Thymus (tissue), 11 donors: ENCODE measurements around the gene MBIP. TPM values are rescaled to one million over a fixed set of nuclear protein-coding genes. Genes with fewer than 3 reads are reported as not detected.

Experiments
- DNase-seq, 9 donors: peaks; one replicate each; pipeline ENCODE4 v3.0.0-alpha.2; 2013; ENCODE audit warnings: low spot score in 9 of 9, low read depth in 6 of 9, missing footprints in 1 of 9
- H3K27ac ChIP-seq, 2 donors: one replicate each; pipeline ENCODE4 v1.5.1; 2013; ENCODE audit warnings: control low read depth in 1 of 2, low read depth in 1 of 2, low read length in 1 of 2, mild to moderate bottlenecking in 1 of 2, moderate library complexity in 1 of 2
- H3K27me3 ChIP-seq, 2 donors: one replicate each; pipeline ENCODE4 v1.5.1; 2013; ENCODE audit warnings: low read length in 1 of 2; ENCODE audit not compliant: control insufficient read depth in 2 of 2, insufficient read depth in 1 of 2
- H3K36me3 ChIP-seq, 2 donors: one replicate each; pipeline ENCODE4 v1.5.1; 2013; ENCODE audit warnings: low read length in 1 of 2, mild to moderate bottlenecking in 1 of 2, moderate library complexity in 1 of 2; ENCODE audit not compliant: control insufficient read depth in 2 of 2, insufficient read depth in 2 of 2
- H3K4me1 ChIP-seq, 2 donors: one replicate each; pipeline ENCODE4 v1.5.1; 2013; ENCODE audit warnings: low read length in 2 of 2; ENCODE audit not compliant: control insufficient read depth in 2 of 2, insufficient read depth in 2 of 2
- H3K4me3 ChIP-seq, 2 donors: one replicate each; pipeline ENCODE4 v1.5.1; 2013; ENCODE audit warnings: low read length in 2 of 2, control low read depth in 1 of 2, mild to moderate bottlenecking in 1 of 2
- H3K9me3 ChIP-seq, 2 donors: one replicate each; pipeline ENCODE4 v1.5.1; 2013; ENCODE audit warnings: low read length in 1 of 2, mild to moderate bottlenecking in 1 of 2; ENCODE audit not compliant: control insufficient read depth in 2 of 2, insufficient read depth in 1 of 2
- WGBS: extraction: QIAGEN DNeasy Blood & Tissue Kit; methylation state at CpG from one replicate; pipeline ENCODE4 v1.1.7; 2013; 5-methylcytosine and 5-hydroxymethylcytosine counted together
- polyA plus RNA-seq: library from polyadenylated mRNA; stranded (reverse); fragments of 200-250 nt; gene quantifications from one replicate; pipeline ENCODE4 v1.2.3, GENCODE V29; 2013
- total RNA-seq: library from RNA; stranded (reverse); fragments of 120-200 nt; gene quantifications from one replicate; pipeline ENCODE4 v1.2.4, GENCODE V29; 2013
- donor health status: healthy.

Gene MBIP
- total and polyA plus RNA-seq, 2 donors, result 15.4 to 33.3 TPM

DNA sequence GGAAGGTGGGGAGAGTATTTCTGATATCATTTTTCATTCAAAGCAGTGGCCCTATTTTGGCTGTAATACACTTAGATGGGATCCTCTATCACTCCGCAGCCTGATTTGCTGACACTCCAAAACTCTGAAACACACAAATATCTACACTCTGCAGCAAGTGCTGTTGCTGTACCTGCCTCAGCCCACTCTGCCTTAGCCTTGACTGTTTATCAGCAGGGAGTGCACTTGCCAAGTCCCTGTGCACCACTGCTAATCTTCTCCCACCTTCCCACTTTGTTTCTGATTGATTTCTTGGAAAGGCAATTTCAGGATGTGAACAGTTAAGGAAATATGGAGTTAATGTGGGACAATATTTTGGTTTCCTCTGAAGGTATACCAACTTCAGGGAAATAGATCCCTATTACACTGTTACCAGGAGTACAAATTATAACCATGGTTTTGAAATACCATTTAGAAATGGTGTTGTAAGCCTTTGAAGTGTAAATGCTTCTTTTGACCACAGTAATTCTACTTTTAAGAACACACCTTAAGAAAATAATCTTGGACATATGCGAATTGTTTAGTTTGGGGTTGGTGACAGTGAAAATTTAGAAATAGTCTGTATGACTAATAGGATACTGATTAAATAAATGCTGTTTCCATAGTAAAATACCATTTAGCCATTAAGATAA is 59.3 kb downstream of the MBIP start:
- Histone ChIP-seq H3K27ac (no peak overlapping the region), H3K27me3 (no peaks in the 10 kb centered on the region), H3K9me3 (no peaks in the 10 kb centered on the region), H3K4me1 (no peaks in the 10 kb centered on the region), H3K4me3 (no peak overlapping the region), H3K36me3 (no peaks in the 10 kb centered on the region)
- WGBS, result 93% methylated on average over 2 of the region's 2 CpGs
- no peak for DNase-seq

DNA sequence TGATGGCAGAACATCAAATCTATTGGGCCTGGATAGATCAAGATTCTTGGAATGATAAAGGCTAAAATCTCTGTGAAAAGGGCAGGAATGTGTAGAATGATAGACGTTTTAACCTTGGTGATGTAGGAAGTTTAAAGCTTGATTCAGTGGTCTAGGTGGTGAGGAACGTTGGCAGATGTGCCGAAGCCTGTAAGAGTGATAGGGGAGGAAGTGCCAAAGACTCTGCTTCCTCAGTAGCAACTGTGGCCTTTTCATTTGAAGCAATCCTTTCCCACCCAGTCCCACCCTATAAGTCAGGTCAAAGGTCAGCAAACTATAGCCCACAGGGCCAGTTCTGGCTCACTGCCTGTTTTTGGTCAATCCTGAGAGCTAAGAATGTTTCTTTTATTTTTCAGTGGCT is 62.2 kb downstream of the MBIP start:
- Histone ChIP-seq H3K36me3 (no peaks in the 10 kb centered on the region), H3K9me3 (no peaks in the 10 kb centered on the region), H3K4me1 (no peaks in the 10 kb centered on the region), H3K4me3 (no peak overlapping the region), H3K27ac (no peak overlapping the region), H3K27me3 (no peaks in the 10 kb centered on the region)
- WGBS, result 52% methylated on average over 3 of the region's 3 CpGs
- DNase-seq, result no peak

DNA sequence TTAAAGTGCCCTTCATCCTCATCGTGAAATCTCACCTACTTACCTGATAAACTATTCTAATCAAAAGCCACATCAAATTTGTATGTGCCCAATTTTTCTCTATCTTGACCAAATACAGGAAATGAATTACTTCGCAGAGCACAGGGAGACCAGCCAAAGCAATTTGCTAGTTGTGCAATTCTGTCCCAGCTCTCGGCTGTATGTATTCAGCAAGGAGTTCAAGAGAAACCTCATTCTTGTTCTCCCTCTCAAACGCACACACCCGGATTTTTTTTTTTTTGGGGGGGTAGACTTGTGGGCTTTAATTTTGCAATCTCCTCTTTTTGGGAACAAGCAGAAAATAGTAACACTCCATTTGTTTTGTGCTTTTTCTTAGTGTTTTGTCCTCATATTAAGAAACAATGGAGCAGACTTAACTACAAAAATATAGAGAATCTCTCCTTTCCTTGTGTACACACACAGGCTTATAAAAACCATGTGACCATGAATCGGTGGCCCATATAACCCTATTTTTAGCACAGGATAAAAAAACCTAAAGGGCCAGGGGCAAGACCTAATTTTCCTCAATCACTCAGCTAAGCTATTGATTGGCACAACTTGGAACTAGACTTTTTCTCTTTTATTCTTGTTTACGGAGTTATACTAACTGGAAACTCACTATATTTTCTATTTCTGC is 64.2 kb downstream of the MBIP start:
- Histone ChIP-seq H3K9me3 (no peaks in the 10 kb centered on the region), H3K27ac (no peak overlapping the region), H3K4me3 (no peak overlapping the region), H3K27me3 (no peaks in the 10 kb centered on the region), H3K36me3 (no peaks in the 10 kb centered on the region), H3K4me1 (no peaks in the 10 kb centered on the region)
- DNase-seq, result no peak
- WGBS, result 67% methylated on average over 7 of the region's 7 CpGs

DNA sequence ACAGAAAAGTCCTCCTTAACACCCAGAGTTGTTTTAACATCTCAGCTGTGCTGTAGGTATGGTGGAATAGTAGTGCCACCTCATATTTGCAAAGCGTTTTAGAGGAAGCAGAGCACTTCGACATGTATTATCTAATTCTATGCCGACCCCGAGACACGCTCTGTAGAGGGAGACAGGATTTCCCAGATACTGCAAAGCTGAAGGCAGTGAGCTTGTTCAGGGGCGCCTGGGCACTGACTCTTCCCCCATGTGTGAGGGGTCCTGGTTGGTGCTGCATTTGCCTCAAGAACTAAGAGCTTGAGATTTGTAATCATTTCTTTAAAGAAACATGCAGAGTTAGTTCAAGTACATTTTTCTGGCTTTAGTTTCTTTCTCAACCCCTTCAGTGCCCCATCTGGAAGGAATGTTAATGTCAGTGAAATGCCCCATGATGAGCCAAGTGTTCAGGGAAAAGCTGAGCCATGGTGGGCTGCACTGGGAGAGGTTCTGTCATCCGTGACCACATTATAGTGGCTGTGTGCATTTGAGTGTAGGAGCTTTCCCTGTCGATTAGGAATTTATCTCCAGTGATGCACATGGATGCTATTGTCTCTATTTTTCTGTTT is 66.3 kb downstream of the MBIP start:
- no peaks in the 10 kb centered on the region for H3K4me1 ChIP-seq
- H3K27me3 ChIP-seq, result no peaks in the 10 kb centered on the region
- no peak for DNase-seq
- H3K36me3 ChIP-seq, result no peaks in the 10 kb centered on the region
- H3K4me3 ChIP-seq, result no peak overlapping the region
- H3K9me3 ChIP-seq, result no peaks in the 10 kb centered on the region
- 92% methylated on average over 8 of the region's 8 CpGs for WGBS
- H3K27ac ChIP-seq, result no peak overlapping the region

Other genes starting within 250 kb of the MBIP start
- not detected for gene PTCSC3, start 143.9 kb downstream of the MBIP start, total RNA-seq
- gene PTCSC3, start 143.9 kb downstream of the MBIP start, polyA plus RNA-seq, result not detected
- gene NKX2-1, start 199.6 kb upstream of the MBIP start, total RNA-seq, result not detected
- gene NKX2-1, start 199.6 kb upstream of the MBIP start, polyA plus RNA-seq, result 0.02 TPM